ENCODE results near the gene CMKLR1.

Gene CMKLR1

DNA sequence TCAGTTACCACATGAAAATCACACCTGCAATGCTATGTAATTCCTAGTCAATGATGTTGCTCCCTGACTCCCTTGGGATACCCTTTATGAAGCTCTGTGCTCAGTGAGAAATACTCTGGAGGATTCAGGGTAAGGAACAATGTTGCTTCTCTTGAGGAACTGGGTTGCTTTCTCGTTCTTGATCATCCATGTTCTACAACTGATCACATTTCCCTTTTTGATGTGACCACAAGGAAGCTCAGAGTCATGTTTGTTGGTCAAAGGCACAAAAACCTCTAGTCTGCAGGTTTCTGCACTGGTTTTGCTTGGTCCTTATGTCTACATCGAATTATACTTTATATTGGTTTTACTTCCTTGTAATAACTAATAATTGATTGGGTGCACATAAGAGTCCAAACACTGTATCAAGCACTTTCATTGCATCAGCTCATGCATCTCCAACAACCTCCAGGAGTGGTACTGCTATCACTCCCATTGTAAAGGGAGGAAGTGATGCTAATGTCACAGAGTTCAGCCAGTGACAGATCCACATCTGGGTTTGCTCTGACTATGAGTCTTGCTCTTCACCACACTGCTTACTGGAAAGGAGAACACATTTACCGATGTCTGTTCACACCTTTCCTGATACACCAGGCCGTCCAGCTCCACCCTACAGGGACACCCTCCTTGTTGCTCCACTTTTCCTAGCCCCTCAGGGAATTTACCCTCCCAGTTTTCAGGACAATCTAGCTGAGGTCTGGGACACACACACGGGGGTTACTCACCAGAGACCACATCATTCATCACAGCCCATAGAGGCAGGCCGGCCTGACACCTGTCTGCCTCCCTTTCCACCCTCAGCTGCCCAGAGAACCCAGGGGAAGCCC lies 41.0 kb downstream of the CMKLR1 start:
- no peak overlapping the region for H3K4me3 ChIP-seq (ENCODE audit: low read depth, low read length)
- no peak for TF ChIP-seq CTCF (IDR thresholded peaks at IDR 0.05; ENCODE audit: low read depth, low read length)

DNA sequence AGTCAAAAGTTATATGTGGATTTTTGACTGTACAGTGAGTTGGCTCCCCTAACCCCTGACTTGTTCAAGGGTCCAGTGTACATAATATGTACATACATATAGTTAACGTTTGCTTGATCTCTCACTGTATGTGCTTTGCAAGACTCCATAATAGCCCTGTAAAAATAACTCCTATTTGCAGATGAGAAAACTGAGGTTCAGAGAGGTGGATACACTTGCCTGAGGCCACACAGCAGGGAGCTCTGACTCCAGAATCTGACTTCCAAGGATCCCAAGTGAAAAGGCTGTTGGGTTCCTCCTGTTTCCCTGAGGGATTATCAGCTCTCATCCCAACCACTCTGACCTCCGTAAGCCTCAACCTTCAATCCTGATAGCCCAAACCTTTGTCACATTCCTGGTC lies 41.7 kb downstream of the CMKLR1 start:
- no peak overlapping the region for H3K4me3 ChIP-seq (ENCODE audit: low read depth, low read length)
- no peak for TF ChIP-seq CTCF (IDR thresholded peaks at IDR 0.05; ENCODE audit: low read depth, low read length)

DNA sequence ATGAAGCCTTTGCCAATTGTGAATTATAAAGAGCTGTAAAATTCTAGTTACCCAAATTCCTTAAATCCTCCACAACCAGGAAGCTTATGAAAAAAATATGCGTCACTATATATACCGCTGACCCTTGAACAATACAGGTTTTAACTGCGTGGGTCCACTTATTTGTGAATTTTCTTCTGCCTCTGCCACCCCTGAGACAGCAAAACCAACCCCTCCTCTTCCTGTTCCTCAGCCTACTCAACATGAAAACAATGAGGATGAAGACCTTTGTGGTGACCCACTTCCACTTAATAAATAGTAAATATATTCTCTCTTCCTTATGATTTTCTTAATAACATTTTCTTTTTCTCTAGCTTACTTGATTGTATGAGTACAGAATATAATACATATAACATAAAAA lies 42.2 kb downstream of the CMKLR1 start:
- TF ChIP-seq CTCF (IDR thresholded peaks at IDR 0.05; ENCODE audit: low read depth, low read length) = no peak

GRCh38 chr12:108295641-108296040 lies 43.5 kb downstream of the CMKLR1 start:
- H3K4me3 ChIP-seq (ENCODE audit: low read depth, low read length) = no peak overlapping the region
- no peak for TF ChIP-seq CTCF (IDR thresholded peaks at IDR 0.05; ENCODE audit: low read depth, low read length)

More for the DNA sequence above, 42.2 kb downstream of the CMKLR1 start:
- H3K4me3 ChIP-seq (ENCODE audit: low read depth, low read length) = no peak overlapping the region

GRCh38 chr12:108289350-108290161 lies 49.6 kb downstream of the CMKLR1 start:
- H3K4me3 ChIP-seq (ENCODE audit: low read depth, low read length) = no peak overlapping the region
- TF ChIP-seq CTCF (IDR thresholded peaks at IDR 0.05; ENCODE audit: low read depth, low read length) = no peak

GRCh38 chr12:108287227-108287626 lies 51.9 kb downstream of the CMKLR1 start:
- no peak overlapping the region for H3K4me3 ChIP-seq (ENCODE audit: low read depth, low read length)
- TF ChIP-seq CTCF (IDR thresholded peaks at IDR 0.05; ENCODE audit: low read depth, low read length) = no peak

- TF ChIP-seq CTCF (IDR thresholded peaks at IDR 0.05; ENCODE audit: low read depth, low read length) = no peak
- no peak overlapping the region for H3K4me3 ChIP-seq (ENCODE audit: low read depth, low read length)
Observed at GRCh38 chr12:108285016-108285415, 54.1 kb downstream of the CMKLR1 start.
